ENCODE data around the gene CD38.

CD38 gene

GRCh38 chr4:15870079-15870478 is 92.0 kb downstream of the CD38 start:
- no peak for DNase-seq

DNA sequence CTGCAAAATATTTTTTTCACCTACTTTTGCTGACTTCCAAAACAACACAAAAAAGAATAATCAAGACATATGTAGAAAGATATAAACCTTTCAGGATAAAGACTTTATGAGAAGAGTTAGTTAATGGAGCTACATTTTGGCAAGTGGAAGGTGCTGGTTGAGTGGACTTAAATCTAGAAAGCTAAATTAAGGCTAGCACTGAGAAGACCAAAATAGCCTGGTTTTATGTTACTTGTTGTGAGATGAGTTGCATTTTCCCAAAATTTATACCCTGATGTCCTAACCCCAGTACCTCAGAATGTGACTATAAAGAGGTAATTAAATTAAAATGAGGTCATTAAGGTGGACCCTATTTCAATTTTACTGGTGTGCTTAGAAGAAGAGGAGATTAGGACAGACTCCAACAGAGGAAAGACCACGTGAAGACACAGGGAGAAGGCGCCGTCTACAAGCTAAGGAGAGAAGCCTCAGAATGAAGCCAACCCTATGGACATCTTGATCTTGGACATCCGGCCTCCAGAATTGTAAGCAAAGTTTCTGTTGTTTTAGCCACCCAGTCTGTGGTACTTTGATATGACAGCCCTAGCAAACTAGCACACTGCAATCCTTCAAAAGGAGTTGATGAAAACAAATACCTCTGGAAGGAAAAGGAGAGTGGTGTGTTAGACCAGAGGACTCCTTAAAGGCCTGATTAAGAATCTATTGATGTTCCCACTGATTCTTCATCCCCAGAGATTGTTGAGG is 93.0 kb downstream of the CD38 start:
- DNase-seq, result no peak

DNA sequence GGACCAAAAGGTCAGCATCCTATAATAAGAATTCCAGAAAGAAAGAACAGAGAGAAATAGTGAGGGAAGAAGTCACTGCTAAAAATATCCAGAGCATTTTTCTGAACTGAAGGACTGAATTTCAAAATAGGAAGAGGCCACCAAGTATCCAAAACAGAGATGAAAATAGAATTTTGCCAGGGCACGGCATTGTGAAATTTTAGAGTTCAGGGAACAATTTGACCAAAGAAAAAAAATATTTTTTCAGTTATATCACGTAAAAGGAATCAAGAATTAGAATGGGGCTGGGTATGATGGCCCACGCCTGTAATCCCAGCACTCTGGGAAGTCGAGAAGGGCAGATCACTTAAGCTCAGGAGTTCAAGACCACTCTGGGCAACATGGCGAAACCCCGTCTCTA is 95.0 kb downstream of the CD38 start:
- no peak for DNase-seq

GRCh38 chr4:15874671-15875070 is 96.5 kb downstream of the CD38 start:
- no peak for DNase-seq

GRCh38 chr4:15875663-15876460 is 97.7 kb downstream of the CD38 start:
- no peak for DNase-seq

DNA sequence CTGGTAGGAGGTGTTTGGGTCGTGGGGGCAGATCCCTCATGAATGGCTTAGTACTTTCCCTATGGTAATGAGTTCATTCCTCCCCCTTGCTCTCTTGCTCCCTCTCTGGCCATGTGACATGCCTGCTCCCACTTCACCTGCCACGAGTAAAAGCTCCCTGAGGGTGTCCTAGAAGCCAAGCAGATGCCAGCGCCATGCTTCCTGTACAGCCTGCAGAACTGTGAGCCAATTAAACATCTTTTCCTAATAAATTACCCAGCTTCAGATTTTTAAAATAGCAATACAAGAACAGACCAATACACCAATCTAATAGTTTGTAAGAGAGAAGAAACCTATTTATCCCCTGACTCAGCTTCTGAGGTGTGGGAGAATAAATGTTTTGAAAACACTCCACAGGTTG is 99.9 kb downstream of the CD38 start:
- DNase-seq, result no peak

GRCh38 chr4:15881820-15882219 is 103.7 kb downstream of the CD38 start:
- DNase-seq, result no peak

DNA sequence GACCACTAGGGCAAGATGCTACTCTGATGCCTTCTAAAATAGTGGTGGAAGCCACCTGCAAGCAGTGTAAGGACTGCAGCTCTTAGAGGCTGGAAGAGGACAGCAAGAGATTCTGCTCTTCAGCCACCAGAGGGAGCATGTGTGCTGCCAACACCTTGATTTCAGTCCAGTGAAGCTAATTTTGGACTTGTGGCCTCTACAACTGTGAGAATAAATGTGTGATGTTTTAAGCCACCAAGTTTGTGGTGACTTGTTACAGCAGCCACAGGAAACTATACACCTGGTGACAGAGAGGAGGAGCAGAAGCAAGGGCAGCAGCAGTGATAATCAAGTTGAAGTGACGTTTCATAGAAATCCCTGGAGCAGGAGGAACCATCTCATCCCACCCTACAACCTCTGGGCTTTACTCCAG is 104.6 kb downstream of the CD38 start:
- DNase-seq, result peak; percentile 74 to 77

- no peak for DNase-seq
Observed at GRCh38 chr4:15883610-15884243, 105.6 kb downstream of the CD38 start.

GRCh38 chr4:15884666-15885065 is 106.5 kb downstream of the CD38 start:
- peak in 1 of 2 experiments; percentile 56 for DNase-seq

DNA sequence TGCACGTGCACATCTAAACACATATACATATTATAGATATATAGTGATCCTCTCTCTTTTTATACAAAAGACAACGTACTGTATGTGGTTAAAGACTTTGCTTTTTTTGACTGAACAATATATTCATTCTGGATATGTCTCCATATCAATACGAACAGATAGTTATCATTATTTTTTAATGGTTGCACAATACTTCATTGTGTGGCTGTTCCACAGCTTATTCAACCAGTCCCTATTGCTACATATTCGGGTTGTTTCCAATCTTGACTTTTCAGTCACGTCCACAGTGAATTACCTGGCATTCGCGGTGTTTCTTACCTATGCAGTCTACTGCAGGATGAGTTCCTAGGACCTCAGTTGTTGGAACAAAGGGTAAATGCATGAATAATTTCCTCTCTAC is 107.3 kb downstream of the CD38 start:
- DNase-seq, result no peak

GRCh38 chr4:15888515-15888914 is 110.4 kb downstream of the CD38 start:
- no peak for DNase-seq

- no peak for DNase-seq
Observed at GRCh38 chr4:15890246-15890829, 112.2 kb downstream of the CD38 start.

GRCh38 chr4:15891312-15891711 is 113.2 kb downstream of the CD38 start:
- DNase-seq, result no peak

DNA sequence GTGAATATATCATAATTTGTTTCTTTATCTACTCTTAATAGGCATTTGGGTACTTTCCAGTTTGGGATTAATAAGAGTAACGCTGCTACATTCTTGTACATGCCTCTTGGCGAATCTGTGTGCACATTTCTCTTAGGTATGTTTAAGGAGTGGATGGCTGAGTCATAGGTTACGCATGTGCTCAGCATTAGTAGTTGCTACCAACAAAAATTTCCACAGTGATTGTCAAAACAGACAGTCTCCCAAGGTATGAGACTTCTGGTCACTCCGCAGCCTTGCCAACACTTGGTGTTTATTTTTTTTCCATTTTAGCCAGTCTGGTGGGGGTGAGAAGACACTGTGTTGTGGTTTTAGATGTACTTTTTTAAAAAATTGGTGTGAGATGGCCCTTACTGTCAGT is 115.8 kb downstream of the CD38 start:
- no peak for DNase-seq

GRCh38 chr4:15894393-15894792 is 116.3 kb downstream of the CD38 start:
- no peak for DNase-seq

DNA sequence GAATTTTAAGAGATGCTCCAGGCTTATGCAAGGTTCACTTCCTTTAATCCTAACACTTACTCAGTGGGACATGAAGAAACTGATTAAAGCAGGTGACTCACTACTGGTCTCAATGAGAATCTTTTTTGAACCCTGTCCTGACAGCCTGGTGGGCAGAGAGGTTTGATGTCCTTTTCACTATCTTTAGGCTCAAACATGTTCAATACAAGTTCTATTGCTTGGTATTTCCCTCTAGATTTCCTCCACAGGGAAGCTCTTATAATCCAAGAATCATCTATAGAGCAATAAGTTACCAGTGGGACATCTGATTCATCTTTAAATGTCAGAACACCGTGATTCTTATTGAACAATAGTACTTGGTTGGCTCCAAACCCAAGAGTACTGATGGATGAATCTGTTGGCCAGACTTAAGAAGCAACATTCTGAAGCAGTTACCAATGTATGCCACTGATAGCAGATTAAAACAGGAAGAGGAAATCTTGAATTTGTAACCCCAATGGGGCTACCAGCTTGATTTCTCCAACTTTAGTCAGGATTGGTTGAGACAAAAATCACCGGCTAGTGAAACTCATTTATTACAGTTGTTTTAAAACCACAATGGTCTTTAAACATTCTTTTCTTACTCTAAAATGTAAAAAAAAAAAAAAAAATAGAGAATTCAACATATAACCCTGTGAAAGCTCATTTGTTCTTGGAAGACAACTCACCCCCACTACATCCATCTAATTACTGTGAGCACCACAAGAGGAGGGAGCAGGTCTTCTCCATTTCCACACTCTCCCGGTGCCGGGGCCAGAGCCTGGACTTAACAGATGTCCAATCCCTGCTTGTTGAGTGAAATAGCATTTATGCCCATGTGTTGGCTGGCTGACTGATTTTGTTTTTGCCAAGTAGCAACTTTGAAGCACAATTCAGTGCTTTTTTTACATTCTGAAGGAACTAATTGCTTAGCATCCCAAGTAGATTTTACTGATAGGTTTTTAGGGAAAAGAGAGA is 117.1 kb downstream of the CD38 start:
- no peak for DNase-seq

- no peak for DNase-seq
Observed at GRCh38 chr4:15897577-15897976, 119.4 kb downstream of the CD38 start.

GRCh38 chr4:15898902-15899301 is 120.8 kb downstream of the CD38 start:
- no peak for DNase-seq

GRCh38 chr4:15899511-15899910 is 121.4 kb downstream of the CD38 start:
- no peak for DNase-seq

DNA sequence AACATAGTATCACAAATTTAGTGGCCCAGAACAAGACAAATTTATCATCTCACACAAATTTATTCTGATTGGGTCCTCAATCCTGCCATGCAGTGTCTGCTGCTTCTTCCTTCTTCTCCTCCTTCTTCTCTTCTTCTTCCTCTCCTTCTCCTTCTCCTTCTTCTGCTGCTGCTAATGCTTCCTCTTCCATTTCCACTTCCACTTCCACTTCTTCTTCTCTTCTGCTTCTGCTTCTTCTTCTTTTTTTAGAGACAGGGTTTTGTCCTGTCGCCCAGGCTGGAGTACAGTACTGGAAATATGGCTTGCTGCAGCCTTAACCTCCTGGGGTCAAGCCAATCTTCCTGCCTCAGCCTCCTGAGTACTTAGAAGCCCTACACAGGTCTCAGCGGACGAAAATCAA is 122.9 kb downstream of the CD38 start:
- DNase-seq, result no peak

GRCh38 chr4:15901998-15902397 is 123.9 kb downstream of the CD38 start:
- no peak for DNase-seq
